PFSK-1 (cell line): ENCODE results near the gene PCDHAC1.
A peak's percentile ranks its signal among the peaks of the same experiment; 100 is the strongest.

ENCODE experiments used
- FOXP2 ChIP-seq: optimal IDR thresholded peaks from 2 replicates; pipeline ENCODE3; 2011; ENCODE audit warnings: borderline replicate concordance, control low read depth, inconsistent platforms; ENCODE audit not compliant: insufficient read depth; ENCODE audit errors: extremely low read length, extremely low read depth
- POLR2AphosphoS5 ChIP-seq: IDR thresholded peaks from 2 replicates; pipeline ENCODE4 v1.6.1; 2012; ENCODE audit warnings: low read depth, mild to moderate bottlenecking, control low read depth, low read length, moderate library complexity
- SIN3A ChIP-seq: IDR thresholded peaks from 2 replicates; pipeline ENCODE4 v1.6.1; 2012; ENCODE audit warnings: mild to moderate bottlenecking, low read length, moderate library complexity, borderline replicate concordance; ENCODE audit not compliant: insufficient read depth
- TAF1 ChIP-seq: IDR thresholded peaks from 2 replicates; pipeline ENCODE4 v1.6.1; 2012; ENCODE audit warnings: low read length, control low read depth, borderline replicate concordance; ENCODE audit not compliant: insufficient read depth
- TF ChIP-seq, protein P1 (sequence below), 2 experiments: IDR thresholded peaks; 2 replicates each; pipeline versions ENCODE4 v1.6.1 to v1.8.0; 2011 to 2012; ENCODE audit warnings: low read depth in 2 of 2, low read length in 2 of 2, control low read depth in 1 of 2, inconsistent platforms in 1 of 2, mild to moderate bottlenecking in 1 of 2, moderate library complexity in 1 of 2; ENCODE audit not compliant: insufficient read depth in 1 of 2

Gene PCDHAC1

GRCh38 chr5:140882591-140882899 is 43.6 kb upstream of the PCDHAC1 start:
- no peak for TF ChIP-seq SIN3A
- TF ChIP-seq, protein P1, sequence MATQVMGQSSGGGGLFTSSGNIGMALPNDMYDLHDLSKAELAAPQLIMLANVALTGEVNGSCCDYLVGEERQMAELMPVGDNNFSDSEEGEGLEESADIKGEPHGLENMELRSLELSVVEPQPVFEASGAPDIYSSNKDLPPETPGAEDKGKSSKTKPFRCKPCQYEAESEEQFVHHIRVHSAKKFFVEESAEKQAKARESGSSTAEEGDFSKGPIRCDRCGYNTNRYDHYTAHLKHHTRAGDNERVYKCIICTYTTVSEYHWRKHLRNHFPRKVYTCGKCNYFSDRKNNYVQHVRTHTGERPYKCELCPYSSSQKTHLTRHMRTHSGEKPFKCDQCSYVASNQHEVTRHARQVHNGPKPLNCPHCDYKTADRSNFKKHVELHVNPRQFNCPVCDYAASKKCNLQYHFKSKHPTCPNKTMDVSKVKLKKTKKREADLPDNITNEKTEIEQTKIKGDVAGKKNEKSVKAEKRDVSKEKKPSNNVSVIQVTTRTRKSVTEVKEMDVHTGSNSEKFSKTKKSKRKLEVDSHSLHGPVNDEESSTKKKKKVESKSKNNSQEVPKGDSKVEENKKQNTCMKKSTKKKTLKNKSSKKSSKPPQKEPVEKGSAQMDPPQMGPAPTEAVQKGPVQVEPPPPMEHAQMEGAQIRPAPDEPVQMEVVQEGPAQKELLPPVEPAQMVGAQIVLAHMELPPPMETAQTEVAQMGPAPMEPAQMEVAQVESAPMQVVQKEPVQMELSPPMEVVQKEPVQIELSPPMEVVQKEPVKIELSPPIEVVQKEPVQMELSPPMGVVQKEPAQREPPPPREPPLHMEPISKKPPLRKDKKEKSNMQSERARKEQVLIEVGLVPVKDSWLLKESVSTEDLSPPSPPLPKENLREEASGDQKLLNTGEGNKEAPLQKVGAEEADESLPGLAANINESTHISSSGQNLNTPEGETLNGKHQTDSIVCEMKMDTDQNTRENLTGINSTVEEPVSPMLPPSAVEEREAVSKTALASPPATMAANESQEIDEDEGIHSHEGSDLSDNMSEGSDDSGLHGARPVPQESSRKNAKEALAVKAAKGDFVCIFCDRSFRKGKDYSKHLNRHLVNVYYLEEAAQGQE (IDR thresholded peaks at IDR 0.05; ENCODE audit: insufficient read depth in 1 of 2, low read depth in 2 of 2, low read length in 2 of 2), result peak; percentile 25 to 59; a peak in 2 of 4 replicates

DNA sequence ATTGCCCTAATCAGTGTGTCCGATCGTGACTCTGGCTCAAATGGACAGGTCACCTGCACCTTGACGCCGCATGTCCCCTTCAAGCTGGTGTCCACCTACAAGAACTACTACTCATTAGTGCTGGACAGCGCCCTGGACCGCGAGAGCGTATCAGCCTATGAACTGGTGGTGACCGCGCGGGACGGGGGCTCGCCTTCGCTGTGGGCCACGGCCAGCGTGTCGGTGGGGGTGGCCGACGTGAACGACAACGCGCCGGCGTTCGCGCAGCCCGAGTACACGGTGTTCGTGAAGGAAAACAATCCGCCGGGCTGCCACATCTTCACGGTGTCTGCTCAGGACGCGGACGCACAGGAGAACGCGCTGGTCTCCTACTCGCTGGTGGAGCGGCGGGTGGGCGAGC is 42.7 kb upstream of the PCDHAC1 start:
- TF ChIP-seq SIN3A (no peak), TAF1 (no peak)
- TF ChIP-seq, protein P1 (IDR thresholded peaks at IDR 0.05; ENCODE audit: insufficient read depth in 1 of 2, low read depth in 2 of 2, low read length in 2 of 2), result peak in 1 of 2 experiments; percentile 76; a peak in 2 of 4 replicates

DNA sequence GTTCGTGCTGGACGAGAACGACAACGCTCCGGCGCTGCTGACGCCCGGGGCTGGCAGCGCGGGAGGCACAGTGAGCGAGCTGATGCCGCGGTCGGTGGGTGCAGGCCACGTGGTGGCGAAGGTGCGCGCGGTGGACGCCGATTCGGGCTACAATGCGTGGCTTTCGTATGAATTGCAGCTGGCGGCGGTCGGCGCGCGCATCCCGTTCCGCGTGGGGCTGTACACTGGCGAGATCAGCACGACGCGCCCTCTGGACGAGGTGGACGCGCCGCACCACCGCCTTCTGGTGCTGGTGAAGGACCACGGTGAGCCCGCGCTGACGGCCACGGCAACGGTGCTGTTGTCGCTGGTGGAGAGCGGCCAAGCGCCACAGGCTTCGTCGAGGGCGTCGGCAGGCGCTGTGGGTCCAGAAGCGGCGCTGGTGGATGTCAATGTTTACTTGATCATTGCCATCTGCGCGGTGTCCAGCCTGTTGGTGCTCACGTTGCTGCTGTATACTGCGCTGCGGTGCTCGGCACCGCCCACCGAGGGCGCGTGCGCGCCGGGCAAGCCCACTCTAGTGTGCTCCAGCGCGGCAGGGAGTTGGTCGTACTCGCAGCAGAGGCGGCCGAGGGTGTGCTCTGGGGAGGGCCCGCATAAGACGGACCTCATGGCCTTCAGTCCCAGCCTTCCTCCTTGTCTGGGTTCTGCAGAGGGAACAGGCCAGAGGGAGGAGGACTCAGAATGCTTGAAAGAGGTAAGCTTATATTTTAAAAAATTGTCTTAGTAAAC is 42.0 kb upstream of the PCDHAC1 start:
- TF ChIP-seq FOXP2 (no peak), SIN3A (no peak), TAF1 (no peak), POLR2AphosphoS5 (no peak)
- TF ChIP-seq, protein P1 (IDR thresholded peaks at IDR 0.05; ENCODE audit: insufficient read depth in 1 of 2, low read depth in 2 of 2, low read length in 2 of 2), result no peak

DNA sequence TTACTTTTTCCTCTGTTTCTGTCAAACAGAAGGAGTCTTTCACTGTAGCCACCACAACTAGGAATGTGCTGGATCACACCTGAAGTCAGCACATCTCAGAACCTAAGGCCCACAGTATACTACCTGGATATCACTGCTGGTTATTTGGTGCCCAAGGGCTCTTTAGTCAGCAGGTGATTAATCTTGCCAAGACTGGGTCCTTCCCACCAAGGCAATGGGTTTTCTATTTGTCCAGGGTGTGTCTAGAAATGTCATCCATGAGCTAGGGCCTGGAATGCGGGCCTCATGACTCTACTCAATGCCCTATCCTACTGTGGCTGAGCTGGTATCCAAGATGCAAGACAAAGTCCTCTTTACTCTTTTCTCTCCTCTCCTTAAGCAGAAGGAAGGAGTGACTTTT is 9.8 kb upstream of the PCDHAC1 start:
- TF ChIP-seq TAF1 (no peak), POLR2AphosphoS5 (no peak), FOXP2 (no peak)
- TF ChIP-seq, protein P1 (IDR thresholded peaks at IDR 0.05; ENCODE audit: insufficient read depth in 1 of 2, low read depth in 2 of 2, low read length in 2 of 2), result no peak

GRCh38 chr5:140923601-140924000 is 2.5 kb upstream of the PCDHAC1 start:
- TF ChIP-seq TAF1, result no peak
- no peak for TF ChIP-seq SIN3A
- TF ChIP-seq POLR2AphosphoS5, result no peak
- TF ChIP-seq, protein P1 (IDR thresholded peaks at IDR 0.05; ENCODE audit: insufficient read depth in 1 of 2, low read depth in 2 of 2, low read length in 2 of 2), result no peak
- no peak for TF ChIP-seq FOXP2
